22Rv1 (cell line): ENCODE measurements around the gene VSIR.

Experiments
- H3K27ac ChIP-seq: fragments of 450-650 bp; 2 replicates; pipeline ENCODE4 v1.5.1; 2017
- CTCF ChIP-seq: fragments of 450-650 bp; IDR thresholded peaks from 2 replicates; pipeline ENCODE4 v1.5.1; 2017; ENCODE audit warnings: mild to moderate bottlenecking
- ZFX ChIP-seq: fragments of 450-650 bp; IDR thresholded peaks from 2 replicates; pipeline ENCODE4 v1.6.1; 2017; ENCODE audit warnings: antibody characterized with exemption, borderline replicate concordance

The VSIR gene

GRCh38 chr10:71729161-71729636 lies 44.1 kb downstream of the VSIR start:
- H3K27ac ChIP-seq: no peak overlapping the region
- TF ChIP-seq CTCF (no peak), ZFX (no peak)

- TF ChIP-seq CTCF (no peak), ZFX (no peak)
- H3K27ac ChIP-seq: no peak overlapping the region
These were observed 45.3 kb downstream of the VSIR start for GRCh38 chr10:71727738-71728737.

- H3K27ac ChIP-seq: no peak overlapping the region
- TF ChIP-seq CTCF (no peak), ZFX (no peak)
These were observed 46.1 kb downstream of the VSIR start for GRCh38 chr10:71727105-71727737.

GRCh38 chr10:71726580-71727104 lies 46.7 kb downstream of the VSIR start:
- TF ChIP-seq ZFX (no peak), CTCF (no peak)
- H3K27ac ChIP-seq: no peak overlapping the region

- H3K27ac ChIP-seq: no peak overlapping the region
- TF ChIP-seq CTCF (0 out of 2 replicates have a peak, but pooled peaks have one; percentile 7), ZFX (no peak)
These were observed 47.2 kb downstream of the VSIR start for GRCh38 chr10:71725998-71726579.

- no peak for TF ChIP-seq CTCF
- no peak for TF ChIP-seq ZFX
- H3K27ac ChIP-seq: no peak overlapping the region
These were observed 48.1 kb downstream of the VSIR start for GRCh38 chr10:71725249-71725648.
